Activated B cell treated with CpG ODN at 0.5 μM for 24 hours (primary cell): ENCODE data around the gene SHISA7. TPM values are rescaled to one million over a fixed set of nuclear protein-coding genes. Genes with fewer than 3 reads are reported as not detected.

ENCODE experiments used
- ATAC-seq: fragments of 200-7000 bp; cut with Tn5 transposase; one replicate; pipeline ENCODE4 v1.10.0; 2021; ENCODE audit warnings: low read depth, mild to moderate bottlenecking, moderate library complexity
- CTCF ChIA-PET: fragments of 350-600 bp; sonication (Branson Sonifier 250); formaldehyde crosslinking; loops from one replicate; lab custom pipeline; 2021; ENCODE audit warnings: antibody characterized with exemption; lab: Charles Lee
- POLR2A ChIA-PET: fragments of 350-600 bp; sonication (Branson Sonifier 250); formaldehyde crosslinking; loops from one replicate; lab custom pipeline; 2021; ENCODE audit warnings: antibody characterized with exemption; lab: Charles Lee
- DNase-seq: peaks from one replicate; pipeline ENCODE4 v3.0.0; 2022
- H3K27ac Mint-ChIP-seq: one replicate; pipeline ENCODE4 v1.8.0; 2020; ENCODE audit warnings: mixed read lengths
- H3K27me3 Mint-ChIP-seq: one replicate; pipeline ENCODE4 v1.8.0; 2021; ENCODE audit warnings: mixed read lengths
- H3K36me3 Mint-ChIP-seq: one replicate; pipeline ENCODE4 v1.8.0; 2021; ENCODE audit warnings: low read depth, mixed read lengths
- H3K4me1 Mint-ChIP-seq: one replicate; pipeline ENCODE4 v1.8.0; 2021; ENCODE audit warnings: mixed read lengths
- H3K4me3 Mint-ChIP-seq: one replicate; pipeline ENCODE4 v1.8.0; 2020; ENCODE audit warnings: mild to moderate bottlenecking, mixed read lengths
- H3K9me3 Mint-ChIP-seq: one replicate; pipeline ENCODE4 v1.8.0; 2020; ENCODE audit warnings: mixed read lengths
- intact Hi-C: fragments of 100-400 bp; cut with micrococcal nuclease; formaldehyde crosslinking; loops from one replicate; pipeline ENCODE4 v1.15.1; 2024
- total RNA-seq: library from RNA; stranded (reverse); gene quantifications from 2 replicates; pipeline ENCODE4 v1.2.3, GENCODE V29; 2022
- TF ChIP-seq, protein P1 (sequence below): fragments of 200-600 bp; IDR thresholded peaks from one replicate; pipeline ENCODE4 v1.8.0; 2022; ENCODE audit warnings: antibody characterized with exemption, mild to moderate bottlenecking

The SHISA7 gene
- total RNA-seq, 1 donor from 2014 or later: not detected

DNA sequence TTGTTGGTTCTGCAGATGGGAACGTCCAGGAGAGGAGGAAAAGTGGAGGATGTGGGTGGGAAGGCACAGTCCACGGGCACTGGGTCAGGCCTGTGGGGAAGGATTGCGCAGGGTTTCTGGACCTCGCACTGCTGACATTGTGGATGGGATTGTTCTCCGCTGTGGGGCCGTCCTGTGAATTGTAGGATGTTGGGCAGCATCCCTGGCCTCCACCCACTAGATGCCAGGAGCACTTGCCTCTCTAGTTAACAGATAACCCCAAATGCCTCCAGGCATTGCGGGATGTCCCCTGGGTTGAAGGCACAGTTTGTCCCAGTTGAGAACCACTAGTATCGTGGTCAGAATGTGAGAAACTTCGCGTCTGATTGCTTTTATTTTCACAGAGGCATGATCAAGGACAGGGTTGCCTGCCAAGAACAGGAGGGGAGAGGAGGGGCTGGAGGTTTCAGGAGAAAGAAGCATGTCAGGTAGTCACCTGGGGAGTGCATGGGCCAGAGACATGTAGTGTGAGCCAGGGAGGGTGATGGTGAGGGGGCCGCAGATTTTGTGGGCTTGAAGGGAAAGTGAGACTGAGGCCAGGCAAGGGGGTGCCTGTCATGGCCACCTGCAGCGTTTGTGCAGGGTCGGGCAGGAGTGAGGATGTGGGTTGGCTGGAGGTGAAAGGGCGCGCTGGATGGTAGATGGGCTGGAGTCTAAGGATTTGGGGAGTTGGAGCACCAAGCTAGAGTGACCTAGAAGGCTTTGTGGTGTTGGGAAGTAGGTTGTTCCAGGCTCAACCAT lies 36.5 kb upstream of the SHISA7 start:
- DNase-seq (no peak), ATAC-seq (no peak)
- Mint-ChIP-seq H3K4me3 (no peak overlapping the region), H3K9me3 (no peaks in the 10 kb centered on the region), H3K27ac (no peak overlapping the region), H3K4me1 (peaks cover 38% of the 10 kb centered on the region), H3K27me3 (no peaks in the 10 kb centered on the region), H3K36me3 (peaks cover 12% of the 10 kb centered on the region)
- TF ChIP-seq, protein P1, sequence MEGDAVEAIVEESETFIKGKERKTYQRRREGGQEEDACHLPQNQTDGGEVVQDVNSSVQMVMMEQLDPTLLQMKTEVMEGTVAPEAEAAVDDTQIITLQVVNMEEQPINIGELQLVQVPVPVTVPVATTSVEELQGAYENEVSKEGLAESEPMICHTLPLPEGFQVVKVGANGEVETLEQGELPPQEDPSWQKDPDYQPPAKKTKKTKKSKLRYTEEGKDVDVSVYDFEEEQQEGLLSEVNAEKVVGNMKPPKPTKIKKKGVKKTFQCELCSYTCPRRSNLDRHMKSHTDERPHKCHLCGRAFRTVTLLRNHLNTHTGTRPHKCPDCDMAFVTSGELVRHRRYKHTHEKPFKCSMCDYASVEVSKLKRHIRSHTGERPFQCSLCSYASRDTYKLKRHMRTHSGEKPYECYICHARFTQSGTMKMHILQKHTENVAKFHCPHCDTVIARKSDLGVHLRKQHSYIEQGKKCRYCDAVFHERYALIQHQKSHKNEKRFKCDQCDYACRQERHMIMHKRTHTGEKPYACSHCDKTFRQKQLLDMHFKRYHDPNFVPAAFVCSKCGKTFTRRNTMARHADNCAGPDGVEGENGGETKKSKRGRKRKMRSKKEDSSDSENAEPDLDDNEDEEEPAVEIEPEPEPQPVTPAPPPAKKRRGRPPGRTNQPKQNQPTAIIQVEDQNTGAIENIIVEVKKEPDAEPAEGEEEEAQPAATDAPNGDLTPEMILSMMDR: no peak
- intact Hi-C loops: no loop called here
- ChIA-PET CTCF (interaction anchor here (0.7 to 4.3 kb wide), 4 partner anchors 12 to 192 kb away, joined by 3 to 29 read pairs (median 3); no protein-coding TSS in a partner anchor), POLR2A (no interaction called here)

DNA sequence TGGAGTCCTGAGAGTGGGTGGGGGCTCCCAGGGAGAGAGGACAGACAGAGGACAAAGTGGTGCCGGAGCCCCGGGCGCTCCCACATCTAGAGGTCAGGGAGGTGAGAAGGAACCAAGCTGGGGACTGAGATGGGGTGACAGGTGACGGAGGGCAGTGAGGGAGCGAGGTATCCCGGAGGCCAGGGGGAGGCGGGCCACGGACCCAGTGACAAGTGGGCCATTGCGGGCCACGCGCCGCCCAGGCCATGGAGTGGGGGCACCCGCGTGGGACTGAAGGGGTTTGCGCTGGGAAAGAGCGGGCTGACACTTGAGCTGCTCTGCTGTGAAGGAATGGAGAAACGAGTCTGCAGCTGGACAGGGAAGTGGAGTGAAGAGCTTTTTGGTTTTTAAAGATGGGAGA lies 35.9 kb upstream of the SHISA7 start:
- peaks cover 12% of the 10 kb centered on the region for H3K36me3 Mint-ChIP-seq
- DNase-seq (no peak), ATAC-seq (no peak)
- TF ChIP-seq, protein P1: no peak
- no peak overlapping the region for H3K4me3 Mint-ChIP-seq
- H3K4me1 Mint-ChIP-seq: peaks cover 33% of the 10 kb centered on the region
- intact Hi-C loops: no loop called here
- H3K27ac Mint-ChIP-seq: no peak overlapping the region
- ChIA-PET CTCF (interaction anchor here (0.7 to 4.3 kb wide), 3 partner anchors 11 to 193 kb away, joined by 3 to 29 read pairs (median 3); no protein-coding TSS in a partner anchor), POLR2A (no interaction called here)
- no peaks in the 10 kb centered on the region for H3K27me3 Mint-ChIP-seq
- H3K9me3 Mint-ChIP-seq: no peaks in the 10 kb centered on the region

DNA sequence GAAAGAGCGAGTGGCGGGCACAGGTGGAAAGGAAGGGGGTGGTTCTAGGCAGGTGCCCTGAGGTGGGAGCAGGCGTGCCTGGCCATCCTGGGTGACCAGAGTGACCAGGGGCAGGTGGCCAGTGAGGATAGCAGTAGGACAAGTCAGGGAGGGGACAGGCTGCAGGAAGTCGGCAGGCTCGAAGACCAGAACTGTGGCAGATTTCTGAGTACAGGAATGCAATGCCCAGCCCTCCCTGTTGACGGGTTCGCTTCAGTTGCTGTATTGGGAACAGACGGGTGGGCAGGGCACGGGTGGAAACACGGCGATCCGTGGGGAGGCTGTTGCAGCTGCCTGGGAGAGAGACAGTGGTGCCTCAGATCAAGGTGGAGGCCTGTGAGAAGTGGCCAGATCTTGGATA lies 35.3 kb upstream of the SHISA7 start:
- CTCF ChIA-PET: interaction anchor here (1.1 to 4.3 kb wide), 2 partner anchors 26 to 193 kb away, joined by 3 to 29 read pairs; no protein-coding TSS in a partner anchor
- H3K4me3 Mint-ChIP-seq: peak overlapping the region; percentile 46
- ATAC-seq: no peak

DNA sequence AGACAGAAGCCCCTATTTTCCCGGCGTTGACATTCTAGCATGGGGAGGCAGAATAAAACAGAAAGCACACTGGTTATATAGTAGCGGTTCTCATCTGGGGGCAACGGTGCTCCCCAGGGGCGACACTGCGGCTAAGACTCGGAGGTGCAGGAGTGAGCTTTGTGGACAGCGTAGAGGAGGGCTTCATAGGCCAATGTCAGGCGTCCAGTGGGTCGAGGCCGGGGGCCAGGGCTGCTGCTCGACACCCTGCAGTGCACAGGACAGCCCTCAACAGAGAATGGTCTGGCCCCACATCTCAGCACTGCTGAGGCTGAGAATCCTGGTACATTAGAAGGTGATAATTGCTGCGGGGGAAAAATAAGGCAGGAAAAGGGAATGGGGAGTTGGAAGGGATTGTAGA lies 34.8 kb upstream of the SHISA7 start:
- no peaks in the 10 kb centered on the region for H3K27me3 Mint-ChIP-seq
- DNase-seq (no peak), ATAC-seq (no peak)
- peaks cover 33% of the 10 kb centered on the region for H3K4me1 Mint-ChIP-seq
- TF ChIP-seq, protein P1: no peak
- H3K9me3 Mint-ChIP-seq: no peaks in the 10 kb centered on the region
- ChIA-PET POLR2A (interaction anchor here (2.1 to 2.9 kb wide), 6 partner anchors 8 to 223 kb away, joined by 6 to 49 read pairs (median 15); partner anchors contain the start of genes ISOC2, KMT5C, NAT14 and ZNF581), CTCF (interaction anchor here (4.3 kb wide), 1 partner anchor 27 kb away, joined by 29 read pairs; no protein-coding TSS in a partner anchor)
- H3K27ac Mint-ChIP-seq: peak overlapping the region; percentile 63
- peaks cover 12% of the 10 kb centered on the region for H3K36me3 Mint-ChIP-seq
- H3K4me3 Mint-ChIP-seq: peak overlapping the region; percentile 46
- intact Hi-C loops: loop anchor here (2.0 kb wide), 5 partner anchors 25 to 1013 kb away; partner anchors contain the start of genes KMT5C, ZNF444 and ZNF787

More for the DNA sequence above, 35.3 kb upstream of the SHISA7 start:
- Mint-ChIP-seq H3K4me1 (peaks cover 33% of the 10 kb centered on the region), H3K27me3 (no peaks in the 10 kb centered on the region), H3K9me3 (no peaks in the 10 kb centered on the region), H3K27ac (no peak overlapping the region), H3K36me3 (peaks cover 12% of the 10 kb centered on the region)
- no peak for DNase-seq
- intact Hi-C loops: no loop called here
- POLR2A ChIA-PET: interaction anchor here (2.9 kb wide), 1 partner anchor 224 kb away, joined by 20 read pairs; no protein-coding TSS in a partner anchor
- TF ChIP-seq, protein P1: no peak
